NCI-H526 treated with DMSO at 0.1 percent for 48 hours (cell line): ENCODE results near the gene LPIN1.
"Not testable (repeated sequence)": the region's sequence is repeated elsewhere in the genome, so short reads cannot be mapped to it uniquely, and the experiment has no call there.

Experiments used
- DNase-seq: peaks from one replicate; lab custom pipeline; 2025; lab: John Stamatoyannopoulos, UW

LPIN1 gene

DNA sequence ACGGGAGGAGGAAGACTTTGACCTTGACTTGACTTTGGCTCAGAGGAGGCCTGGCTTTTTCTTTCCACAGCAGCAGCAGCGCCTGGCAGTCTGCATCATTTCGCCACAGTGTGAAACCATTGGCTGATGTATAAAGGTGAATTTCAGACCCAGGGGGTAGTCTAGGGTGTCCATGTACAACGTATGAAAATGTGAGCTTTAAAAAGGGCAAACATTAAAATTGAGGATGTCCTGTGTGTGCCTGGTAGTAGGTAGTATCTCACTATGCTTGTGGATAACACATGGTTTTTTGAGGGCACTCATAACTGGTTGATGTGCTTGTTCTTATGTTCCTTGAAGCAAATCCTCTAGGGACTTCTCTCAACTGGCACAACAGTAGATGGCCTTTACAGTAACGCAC lies 86.1 kb downstream of the LPIN1 start:
- no peak for DNase-seq

DNA sequence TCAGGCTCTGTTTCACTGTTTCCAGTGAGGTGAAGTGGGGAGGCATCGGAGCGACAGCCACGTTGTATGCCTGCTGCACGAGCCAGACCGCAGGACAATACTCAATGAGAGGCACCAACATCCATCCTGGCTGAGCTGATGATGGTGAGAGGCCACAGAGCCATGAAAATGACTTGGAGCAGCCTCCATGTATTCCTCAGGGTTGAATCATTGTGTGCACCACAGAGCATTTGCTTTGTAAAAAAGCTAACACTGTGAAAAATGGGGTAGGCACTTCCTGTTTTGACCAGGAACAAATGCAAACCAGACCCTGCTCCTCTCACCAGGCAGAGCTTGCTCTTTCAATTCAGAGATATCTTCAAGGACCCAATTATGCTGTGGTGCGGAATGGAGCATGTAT lies 87.2 kb downstream of the LPIN1 start:
- no peak for DNase-seq

DNA sequence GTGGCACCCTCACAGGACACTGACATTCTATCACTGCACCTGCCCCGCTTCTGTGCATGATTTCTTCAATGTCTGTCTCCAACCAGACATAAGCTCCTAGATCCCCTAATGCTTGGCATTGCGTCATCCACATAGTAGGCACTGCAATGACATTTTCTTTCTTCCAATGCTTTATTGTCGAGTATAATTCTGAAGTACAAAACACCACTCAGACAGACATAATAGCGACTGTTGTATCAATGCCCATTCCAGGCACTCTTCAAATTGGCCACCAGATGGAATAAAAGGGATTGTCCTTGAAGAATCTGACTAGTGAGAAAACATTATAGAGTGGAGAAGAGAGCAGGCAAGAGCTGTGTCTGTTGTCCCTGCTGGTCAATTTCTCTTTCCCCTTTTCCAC lies 89.0 kb downstream of the LPIN1 start:
- DNase-seq = no peak

DNA sequence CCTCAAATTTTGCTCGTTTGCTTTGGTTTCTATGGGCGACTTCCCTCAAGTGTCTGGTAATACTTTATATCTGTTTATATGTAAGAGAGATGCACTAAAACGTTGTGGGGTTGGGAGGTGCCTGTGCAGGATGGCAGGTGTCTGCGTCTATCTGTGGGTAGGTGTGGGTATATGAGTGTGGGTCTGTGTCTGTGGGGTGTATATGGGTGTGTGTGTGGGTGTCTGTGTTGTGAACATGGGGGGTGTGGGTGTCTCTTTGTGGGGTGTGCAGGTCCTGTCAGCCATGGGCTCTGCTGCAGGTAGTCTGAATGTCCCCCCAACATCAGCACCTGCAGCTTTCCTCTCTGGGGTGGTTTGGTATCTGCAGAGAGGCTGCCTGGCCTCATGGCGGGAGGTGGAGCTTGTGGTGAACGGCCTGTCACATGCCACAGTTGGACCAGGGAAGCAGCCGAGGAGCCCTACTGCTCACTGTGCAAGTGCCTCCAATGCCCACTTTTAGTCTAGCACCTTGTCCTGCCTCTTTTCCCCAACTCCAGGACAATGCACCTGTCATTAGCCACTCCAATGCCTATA lies 90.3 kb downstream of the LPIN1 start:
- no peak for DNase-seq

DNA sequence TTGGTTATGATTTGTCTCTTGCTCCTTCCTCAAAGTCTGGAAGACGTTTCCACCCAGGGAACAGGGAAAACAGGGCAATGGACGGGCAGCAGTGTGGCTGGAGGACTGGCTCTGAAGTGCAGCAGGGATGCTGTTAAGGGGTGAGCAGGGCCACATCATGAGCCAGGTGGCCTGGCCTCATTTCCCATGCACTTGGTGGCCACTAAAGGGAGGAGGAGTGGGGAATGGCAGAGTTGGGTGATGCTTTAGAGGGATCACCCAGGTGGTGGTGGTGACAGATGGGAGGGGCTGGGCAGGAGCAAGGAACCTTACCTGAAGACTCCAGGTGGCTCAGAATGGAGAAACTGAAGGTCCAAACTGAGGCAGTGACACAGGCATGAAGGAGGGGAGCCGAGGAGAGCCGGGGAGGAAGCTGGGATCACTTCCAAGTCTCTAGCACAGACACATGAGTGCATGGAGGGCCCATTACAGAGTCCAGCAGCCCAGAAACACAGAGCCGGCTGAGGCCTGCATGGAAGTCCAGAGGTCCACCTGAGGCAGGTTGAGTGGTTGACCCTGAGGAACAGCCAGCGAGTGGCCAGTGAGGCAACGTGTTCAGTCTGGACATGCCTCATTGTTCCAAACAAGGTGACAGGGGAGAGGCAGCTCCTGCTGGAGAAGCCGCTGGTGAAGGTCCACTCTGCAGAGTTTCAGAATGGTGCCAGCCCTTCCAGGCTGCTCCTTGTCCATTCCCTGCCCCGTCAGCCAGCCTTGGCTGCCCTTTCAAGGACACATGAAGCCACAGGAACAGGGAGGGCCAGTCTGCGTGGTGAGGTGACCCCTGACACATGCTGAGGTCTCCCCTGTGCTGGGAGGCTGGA lies 91.7 kb downstream of the LPIN1 start:
- no peak for DNase-seq

DNA sequence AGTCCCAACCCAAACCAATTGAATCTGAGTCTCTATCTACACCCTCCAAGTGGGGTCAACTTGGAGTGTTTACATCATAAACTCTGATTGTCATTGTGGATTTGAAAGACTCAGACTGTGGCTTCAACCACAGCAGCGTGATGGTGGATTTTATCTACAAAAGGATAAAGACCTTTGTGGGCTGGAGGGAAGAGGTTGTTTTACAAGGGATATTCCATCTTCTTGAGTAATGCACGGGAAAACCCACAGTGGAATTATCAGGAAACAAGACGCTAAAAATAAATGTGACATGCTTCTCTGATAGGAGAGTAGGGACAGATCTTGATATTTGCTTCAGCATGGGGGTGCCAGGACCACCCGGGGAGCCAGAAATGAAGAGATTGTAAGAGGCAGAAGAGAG lies 93.5 kb downstream of the LPIN1 start:
- DNase-seq = no peak

DNA sequence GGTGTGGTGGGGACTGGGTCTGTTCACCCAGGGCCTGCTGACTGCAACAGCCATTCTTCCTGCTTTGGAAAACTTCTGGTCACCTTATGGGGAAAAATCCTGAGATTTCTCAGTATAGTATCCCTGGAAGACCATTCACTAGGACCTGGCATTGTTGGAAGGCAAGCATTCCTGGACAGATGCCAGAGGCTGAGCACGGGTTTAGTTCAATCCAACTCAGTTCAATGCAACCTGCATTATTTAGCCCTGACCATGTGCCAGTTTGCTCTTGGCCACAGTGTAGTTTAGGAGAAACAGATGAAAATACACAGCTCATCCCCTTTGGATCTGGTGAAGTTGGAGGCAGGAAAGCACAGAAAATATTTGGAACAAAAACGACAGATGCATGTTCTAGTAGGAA lies 95.9 kb downstream of the LPIN1 start:
- no peak for DNase-seq

DNA sequence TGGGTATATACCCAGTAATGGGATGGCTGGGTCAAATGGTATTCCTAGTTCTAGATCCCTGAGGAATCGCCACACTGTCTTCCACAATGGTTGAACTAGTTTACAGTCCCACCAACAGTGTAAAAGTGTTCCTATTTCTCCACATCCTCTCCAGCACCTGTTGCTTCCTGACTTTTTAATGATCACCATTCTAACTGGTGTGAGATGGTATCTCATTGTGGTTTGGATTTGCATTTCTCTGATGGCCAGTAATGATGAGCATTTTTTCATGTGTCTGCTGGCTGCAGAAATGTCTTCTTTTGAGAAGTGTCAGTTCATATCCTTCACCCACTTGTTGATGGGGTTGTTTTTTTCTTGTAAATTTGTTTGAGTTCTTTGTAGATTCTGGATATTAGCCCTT lies 98.4 kb downstream of the LPIN1 start:
- not testable (repeated sequence) for DNase-seq

DNA sequence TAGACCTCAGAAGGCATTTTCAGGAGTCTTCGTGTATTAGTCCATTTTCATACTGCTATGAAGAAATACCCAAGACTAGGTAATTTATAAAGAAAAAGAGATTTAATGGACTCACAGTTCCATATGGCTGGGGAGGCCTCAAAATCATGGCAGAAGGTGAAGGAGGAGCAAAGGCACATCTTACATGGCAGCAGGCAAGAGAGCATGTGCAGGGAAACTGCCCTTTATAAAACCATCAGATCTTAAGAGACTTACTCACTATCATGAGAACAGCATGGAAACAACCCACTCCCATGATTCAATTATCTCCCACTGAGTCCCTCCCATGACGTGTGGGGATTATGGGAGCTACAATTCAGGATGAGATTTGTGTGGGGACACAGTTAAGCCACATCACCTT lies 101.5 kb downstream of the LPIN1 start:
- DNase-seq = not testable (repeated sequence)

DNA sequence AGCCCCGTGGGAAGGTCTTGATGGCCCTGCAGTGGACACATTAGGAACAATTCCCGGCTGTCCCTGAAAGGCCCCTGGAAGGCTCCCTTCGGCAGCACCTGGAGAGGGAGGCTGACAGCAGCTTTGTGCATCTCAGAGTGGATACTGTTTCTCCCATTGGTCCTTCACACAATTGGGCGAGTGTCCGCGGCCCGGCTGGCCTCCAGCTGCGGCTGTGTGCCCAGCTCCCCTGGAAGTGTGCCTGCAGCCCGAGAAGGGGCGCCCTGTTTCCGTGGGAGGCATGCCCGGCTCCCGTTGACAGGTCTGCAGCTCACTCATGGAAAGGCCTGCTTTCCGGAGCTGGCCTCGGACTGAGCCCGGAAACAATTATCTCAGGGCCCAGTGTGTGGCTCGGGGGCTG lies 103.7 kb downstream of the LPIN1 start:
- DNase-seq = no peak

DNA sequence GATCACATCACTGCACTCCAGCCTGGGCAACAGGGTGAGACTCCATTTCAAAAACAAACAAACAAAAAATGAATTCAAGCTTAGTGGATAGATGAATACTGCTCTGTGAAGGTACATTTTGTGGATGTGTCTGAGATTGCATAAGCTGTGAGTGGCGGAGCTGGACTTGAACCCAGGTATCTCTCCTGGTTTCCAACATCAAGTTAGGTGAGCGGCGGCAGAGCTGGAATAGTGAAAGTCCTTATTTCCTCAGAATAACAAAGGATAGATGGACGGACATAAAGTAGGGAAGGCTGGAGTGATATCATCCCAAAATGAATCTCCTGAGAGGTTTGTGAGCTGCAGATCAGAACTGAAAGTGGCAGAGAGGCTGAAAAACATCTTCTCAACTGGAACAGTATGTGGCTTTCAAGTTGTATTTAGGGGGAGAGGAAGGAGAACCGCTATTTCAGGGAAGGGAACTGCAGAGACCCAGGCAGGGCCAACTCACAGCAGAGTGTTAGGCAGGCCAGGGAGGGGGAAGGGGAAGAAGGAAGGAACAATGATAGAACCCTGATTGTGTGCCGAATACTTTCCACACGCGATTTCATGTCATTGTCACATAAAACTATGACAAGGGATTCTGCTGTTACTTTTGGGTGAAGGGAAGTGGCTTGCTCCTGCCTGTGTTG lies 106.2 kb downstream of the LPIN1 start:
- DNase-seq = no peak

DNA sequence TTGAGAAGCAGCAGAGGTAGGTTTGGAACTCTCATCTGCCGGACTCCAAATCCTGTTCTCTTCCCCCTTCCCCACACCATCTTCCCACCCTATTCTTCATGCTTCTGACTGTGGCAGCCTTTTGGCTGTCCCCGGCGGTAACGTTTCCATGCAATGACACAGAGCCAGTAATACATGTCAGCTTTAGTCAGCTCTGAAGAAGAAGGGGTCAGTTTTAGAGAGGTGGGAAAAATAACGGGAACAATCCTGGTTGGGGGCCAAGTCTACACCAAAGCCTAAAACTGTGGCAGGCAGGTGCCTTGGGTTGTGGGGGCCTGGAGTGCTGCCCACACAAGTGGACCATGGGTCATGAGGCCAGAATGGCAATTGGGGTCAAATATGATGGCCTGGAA lies 106.8 kb downstream of the LPIN1 start:
- DNase-seq = no peak

DNA sequence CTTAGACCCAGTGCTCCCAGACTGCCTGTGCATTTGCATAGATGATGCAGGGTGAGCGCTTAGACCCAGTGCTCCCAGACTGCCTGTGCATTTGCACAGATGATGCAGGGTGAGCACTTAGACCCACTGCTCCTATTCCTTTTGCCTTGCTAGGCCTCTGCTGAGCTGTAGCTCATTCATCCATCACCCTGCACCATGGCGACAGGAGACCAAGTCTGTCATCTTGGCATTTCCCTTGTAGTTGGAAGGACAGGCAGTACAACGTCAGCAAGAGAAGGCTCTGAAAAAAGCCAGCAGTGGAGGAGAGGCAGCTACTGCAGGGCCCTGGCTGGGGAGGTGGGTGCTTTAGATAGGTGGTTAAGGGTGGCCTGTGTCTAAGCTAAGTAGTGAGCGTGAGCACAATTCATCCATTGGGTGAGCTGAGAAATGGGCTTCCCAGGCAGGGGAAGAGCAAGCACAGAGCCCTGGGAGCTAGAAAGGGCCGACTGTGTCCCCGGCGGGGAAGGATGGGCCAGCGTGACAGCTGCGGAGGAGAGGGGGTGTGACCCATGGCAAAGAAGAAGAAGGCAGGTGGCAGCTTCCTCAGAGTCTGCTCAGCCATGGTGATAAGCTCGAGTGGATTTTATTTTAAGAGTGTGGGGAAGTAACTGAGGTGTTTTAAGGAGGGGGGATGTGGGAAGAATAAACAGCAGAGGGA lies 108.8 kb downstream of the LPIN1 start:
- no peak for DNase-seq

DNA sequence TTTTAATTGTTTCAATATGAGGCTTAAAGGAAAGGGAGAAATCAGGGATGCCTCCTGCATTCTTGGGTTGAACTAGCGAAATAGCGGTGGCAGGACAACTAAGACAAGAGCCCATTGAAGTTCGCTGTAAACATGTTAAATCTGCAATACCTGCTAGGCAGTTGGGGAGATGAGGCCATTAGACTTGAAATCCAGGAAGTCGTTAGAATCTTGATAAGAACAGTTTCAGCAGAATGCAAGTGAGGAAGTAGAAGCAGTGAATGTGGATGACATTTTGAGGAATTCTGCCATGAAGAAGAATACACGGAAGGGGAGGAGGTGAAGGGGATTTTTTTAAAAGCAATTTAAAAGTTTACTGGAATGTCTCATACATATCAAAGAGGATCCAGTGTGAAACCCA lies 109.7 kb downstream of the LPIN1 start:
- no peak for DNase-seq

DNA sequence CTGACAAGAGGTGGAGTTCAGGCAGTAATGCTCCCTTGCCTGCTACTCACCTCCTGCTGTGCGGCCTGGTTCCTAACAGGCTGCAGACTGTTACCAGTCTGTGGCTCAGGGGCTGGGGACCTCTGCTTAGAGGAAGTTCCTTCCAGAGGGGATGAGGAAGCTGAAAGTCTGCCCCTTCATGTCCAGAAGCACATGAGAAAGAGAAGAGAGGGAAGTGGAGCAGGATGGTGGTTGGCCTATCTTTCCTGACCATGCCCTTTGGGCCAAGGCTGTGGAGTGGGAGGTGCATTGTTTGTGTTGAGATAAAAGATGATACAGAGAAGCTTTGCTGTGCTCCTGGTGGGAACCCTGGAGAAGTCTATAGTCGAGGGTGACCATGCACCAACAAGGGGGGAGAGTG lies 112.5 kb downstream of the LPIN1 start:
- DNase-seq = no peak

DNA sequence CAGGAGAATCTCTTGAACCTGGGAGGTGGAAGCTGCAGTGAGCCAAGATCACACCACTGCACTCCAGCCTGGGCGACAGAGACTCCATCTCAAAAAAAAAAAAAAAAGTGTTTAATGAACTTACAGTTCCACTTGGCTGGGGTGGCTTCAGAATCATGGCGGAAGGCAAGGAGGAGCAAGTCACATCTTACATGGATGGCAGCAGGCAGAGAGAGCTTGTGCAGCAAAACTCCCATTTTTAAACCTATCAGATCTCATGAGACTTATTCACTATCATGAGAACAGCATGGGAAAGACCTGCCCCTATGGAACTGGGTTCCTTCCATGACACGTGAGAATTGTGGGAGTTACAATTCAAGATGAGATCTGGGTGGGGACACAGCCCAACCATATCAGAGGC lies 113.5 kb downstream of the LPIN1 start:
- not testable (repeated sequence) for DNase-seq

DNA sequence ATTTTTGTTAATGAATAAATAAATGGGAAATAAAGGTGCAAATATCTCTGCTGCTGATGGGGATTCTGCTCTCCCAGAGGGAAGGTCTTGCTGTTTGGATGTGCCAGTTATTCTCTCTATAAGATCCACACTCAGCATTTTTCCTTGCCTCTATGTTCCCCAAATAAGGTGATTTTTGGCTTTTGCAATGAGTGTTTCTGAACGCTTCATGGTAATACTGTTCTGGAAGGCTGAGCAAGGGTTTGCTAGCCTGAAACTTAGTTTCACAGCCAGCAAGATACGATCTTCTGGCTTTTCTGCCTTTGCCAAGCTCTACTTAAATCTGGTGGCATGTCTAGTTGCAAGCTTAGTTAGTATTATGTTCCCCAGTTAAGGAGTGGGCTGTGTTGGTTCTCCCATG lies 114.6 kb downstream of the LPIN1 start:
- no peak for DNase-seq

DNA sequence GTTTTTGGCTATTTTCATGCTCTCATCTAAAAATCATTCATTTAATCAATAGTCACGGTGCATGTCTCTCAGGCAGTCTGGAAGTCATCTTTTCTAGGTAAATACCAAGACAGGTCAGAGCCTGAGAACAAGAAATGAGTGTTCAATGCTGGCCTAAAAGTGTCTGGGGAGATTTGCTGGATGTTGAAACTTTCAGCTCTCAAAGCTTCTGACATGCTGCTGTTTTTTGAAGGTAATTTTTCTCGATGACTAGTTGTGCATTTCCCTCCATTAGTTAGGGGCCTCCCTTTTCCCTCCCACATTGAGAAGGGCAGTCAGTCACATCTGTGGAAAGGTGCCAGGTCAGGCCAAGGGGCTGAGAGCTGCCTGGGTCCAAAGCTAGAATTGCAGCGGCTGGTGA lies 115.6 kb downstream of the LPIN1 start:
- no peak for DNase-seq

DNA sequence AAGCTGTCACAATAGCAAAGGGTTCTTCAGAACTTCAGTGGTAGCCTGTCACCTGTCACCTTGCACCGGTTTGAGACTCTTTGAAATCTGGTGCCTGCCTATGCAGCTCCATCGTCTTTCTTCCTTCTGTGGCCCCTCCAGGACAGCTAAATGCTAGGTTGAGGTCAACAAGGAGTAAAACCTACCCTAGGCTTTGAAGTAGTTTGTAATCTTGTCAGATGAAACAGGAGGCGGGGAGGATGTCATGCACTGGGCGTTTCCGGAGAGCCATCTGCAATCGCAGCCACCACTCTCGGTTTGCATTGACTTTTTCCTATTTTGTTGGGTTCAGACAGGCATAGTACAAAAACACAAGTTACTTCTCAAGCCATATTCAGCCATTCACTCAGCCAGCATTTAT lies 116.7 kb downstream of the LPIN1 start:
- no peak for DNase-seq

DNA sequence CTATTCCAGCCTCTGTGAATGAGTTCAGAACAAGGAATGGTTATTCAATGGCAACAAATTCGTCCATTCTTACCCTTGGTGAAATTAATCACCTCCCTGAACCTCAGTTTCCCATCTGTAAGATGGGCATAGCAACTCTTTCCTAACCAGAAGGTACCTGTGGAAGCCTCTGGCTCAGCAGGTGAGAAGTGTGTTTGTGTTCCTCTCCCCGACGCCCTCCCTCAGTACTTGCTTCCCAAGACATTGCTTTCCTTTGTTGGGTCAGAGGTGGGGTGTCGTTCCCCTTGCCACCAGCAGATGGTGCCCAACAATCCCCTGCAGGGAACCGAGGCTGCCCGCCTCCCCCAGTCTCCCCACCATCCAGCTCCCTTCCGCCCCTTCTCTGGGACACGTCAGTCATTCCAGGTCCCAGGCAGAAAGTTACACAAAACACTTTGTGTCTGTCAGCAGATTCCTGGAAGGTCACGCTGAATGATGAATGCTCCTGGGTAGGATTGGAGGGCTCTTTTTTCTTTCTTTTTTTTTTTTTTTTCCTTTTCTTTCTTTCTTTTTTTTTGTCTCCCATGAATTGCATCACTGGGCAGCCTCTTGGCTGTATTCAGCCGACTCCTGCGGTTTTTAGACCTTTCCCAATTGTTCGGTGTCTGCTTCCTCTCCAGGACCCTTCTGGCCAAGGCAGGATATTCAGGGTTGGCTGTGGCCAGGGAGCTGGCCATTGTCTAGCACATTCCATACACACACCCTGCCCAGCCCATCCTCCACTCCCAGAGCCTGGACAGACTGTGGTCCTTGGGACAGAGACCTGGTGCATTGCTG lies 117.3 kb downstream of the LPIN1 start:
- peak; percentile 14 for DNase-seq

DNA sequence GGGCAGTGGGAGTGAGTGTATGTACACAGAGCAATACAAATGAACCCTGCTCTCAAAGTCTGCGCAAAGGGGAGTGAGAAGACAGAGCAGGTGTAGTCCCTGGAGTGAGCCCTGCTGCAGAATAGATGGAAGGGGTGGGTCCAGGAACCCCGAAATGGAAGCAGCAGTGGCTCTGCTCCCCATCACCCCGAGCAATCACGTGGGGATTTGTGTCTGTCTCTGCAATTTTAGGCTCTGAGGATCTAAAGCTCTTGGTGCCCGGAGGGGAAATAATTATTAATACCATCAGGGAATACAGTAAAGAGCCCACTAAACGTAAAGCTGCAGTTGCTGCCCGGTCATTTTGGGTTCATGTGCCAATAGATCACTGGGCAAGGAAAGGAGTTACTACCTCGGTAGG lies 118.3 kb downstream of the LPIN1 start:
- DNase-seq = no peak

DNA sequence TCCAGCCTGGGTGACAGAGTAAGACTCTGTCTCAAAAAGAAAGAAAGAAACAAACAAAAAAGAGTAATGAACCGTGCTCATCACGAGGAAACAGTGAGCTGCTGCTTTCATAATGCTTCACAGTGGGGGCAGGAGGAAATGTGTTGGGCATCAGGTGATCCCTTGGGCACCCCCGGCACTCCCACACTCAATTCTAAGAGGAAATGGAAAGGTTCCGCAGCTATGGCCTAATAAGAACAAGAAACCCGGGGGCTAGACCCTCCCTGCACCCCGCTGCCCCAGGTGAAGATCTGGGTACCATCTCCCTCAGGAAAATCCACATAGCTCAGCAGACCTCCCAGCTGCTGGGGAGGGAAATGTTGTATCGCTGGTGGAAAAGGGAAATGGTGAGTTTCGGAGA lies 118.9 kb downstream of the LPIN1 start:
- DNase-seq = no peak
